Spinal cord (tissue), 10 donors: ENCODE data around the gene MAF. TPM values are rescaled to one million over a fixed set of nuclear protein-coding genes. Genes with fewer than 3 reads are reported as not detected.

Experiments
- DNase-seq, 6 donors: peaks; one replicate each; pipeline versions ENCODE4 v3.0.0 to v3.0.0-alpha.2; 2013 to 2015; ENCODE audit warnings: low spot score in 6 of 6, low read depth in 4 of 6
- H3K27ac ChIP-seq: one replicate; pipeline ENCODE4 v1.5.1; 2013; ENCODE audit warnings: low read depth, low read length, control low read depth
- H3K27me3 ChIP-seq: one replicate; pipeline ENCODE4 v1.6.1; 2013; ENCODE audit warnings: low read length; ENCODE audit not compliant: control insufficient read depth, insufficient read depth
- H3K36me3 ChIP-seq: one replicate; pipeline ENCODE4 v1.6.1; 2013; ENCODE audit warnings: low read length; ENCODE audit not compliant: control insufficient read depth, insufficient read depth
- H3K4me1 ChIP-seq: one replicate; pipeline ENCODE4 v1.6.1; 2013; ENCODE audit warnings: low read length; ENCODE audit not compliant: control insufficient read depth, insufficient read depth
- H3K4me3 ChIP-seq: one replicate; pipeline ENCODE4 v1.5.1; 2013; ENCODE audit warnings: low read depth, low read length, control low read depth
- H3K9me3 ChIP-seq: one replicate; pipeline ENCODE4 v1.6.1; 2013; ENCODE audit warnings: low read length; ENCODE audit not compliant: control insufficient read depth, insufficient read depth
- WGBS: methylation state at CpG from one replicate; pipeline ENCODE4 v1.1.5; 2013; ENCODE audit warnings: missing lambda C conversion rate; ENCODE audit not compliant: insufficient coverage; 5-methylcytosine and 5-hydroxymethylcytosine counted together
- long read RNA-seq, 4 donors: transcript quantifications; one replicate each; lab custom pipeline, GENCODE V29; 2026
- polyA plus RNA-seq, 2 donors: library from polyadenylated mRNA; unstranded; fragments of 120-200 nt; gene quantifications; one replicate each; pipeline ENCODE4 v1.2.1, GENCODE V29; 2013; ENCODE audit not compliant: insufficient read length in 2 of 2
- total RNA-seq, 2 donors: library from RNA; depleted of rRNA in 1 of 2; stranded (reverse); fragments of 120-200 nt in 1 of 2; fragments of >200 nt in 1 of 2; gene quantifications; one replicate each; pipeline versions ENCODE4 v1.2.3 to v1.2.4, GENCODE V29; 2013 to 2014
- donor health status: healthy.

The MAF gene
- total RNA-seq = 100 to 1,000 TPM in 1 of 2 donors, 10 to 100 TPM in 1; 32.3 to 118 TPM
- polyA plus RNA-seq = 10 to 100 TPM; 59.8 to 72.7 TPM
- long read RNA-seq, donor 1, full-length matches to known transcripts = 280 of 280 reads
- long read RNA-seq, donor 1, partial matches to known transcripts = 0 of 280 reads
- long read RNA-seq, donor 1, other reads (novel, unspliced or antisense) = 0 of 280 reads
- long read RNA-seq, donor 2, full-length matches to known transcripts = 74 of 74 reads
- long read RNA-seq, donor 2, partial matches to known transcripts = 0 of 74 reads
- long read RNA-seq, donor 2, other reads (novel, unspliced or antisense) = 0 of 74 reads
- long read RNA-seq, donor 3, full-length matches to known transcripts = 104 of 104 reads
- long read RNA-seq, donor 3, partial matches to known transcripts = 0 of 104 reads
- long read RNA-seq, donor 3, other reads (novel, unspliced or antisense) = 0 of 104 reads
- long read RNA-seq, donor 4, full-length matches to known transcripts = 404 of 404 reads
- long read RNA-seq, donor 4, partial matches to known transcripts = 0 of 404 reads
- long read RNA-seq, donor 4, other reads (novel, unspliced or antisense) = 0 of 404 reads

- 0% methylated on average over 21 of the region's 25 CpGs for WGBS
- peaks cover 9% of the 10 kb centered on the region for H3K27me3 ChIP-seq
- H3K4me1 ChIP-seq = peaks cover 25% of the 10 kb centered on the region
- H3K36me3 ChIP-seq = no peaks in the 10 kb centered on the region
- no peaks in the 10 kb centered on the region for H3K9me3 ChIP-seq
- H3K27ac ChIP-seq = peak within 1 kb of the TSS; percentile 98
- peak; percentile 61 to 95 (median 84) for DNase-seq
- H3K4me3 ChIP-seq = peak within 1 kb of the TSS; percentile 85
Observed at GRCh38 chr16:79600638-79601091, at the start of gene MAF. Gene MAF, minus strand, starts transcription at chr16:79600737. Its CDS starts 835 bp downstream, at chr16:79599902.

GRCh38 chr16:79648826-79649225, 48.3 kb upstream of the MAF start:
- no peaks in the 10 kb centered on the region for H3K27me3 ChIP-seq
- no peak for DNase-seq
- peaks cover 11% of the 10 kb centered on the region for H3K4me1 ChIP-seq
- H3K36me3 ChIP-seq = no peaks in the 10 kb centered on the region
- no peak overlapping the region for H3K4me3 ChIP-seq
- no peak overlapping the region for H3K27ac ChIP-seq
- H3K9me3 ChIP-seq = no peaks in the 10 kb centered on the region
- WGBS = 86% methylated on average over 1 of the region's 4 CpGs

- Histone ChIP-seq H3K27ac (no peak overlapping the region), H3K36me3 (no peaks in the 10 kb centered on the region), H3K4me3 (no peak overlapping the region), H3K27me3 (no peaks in the 10 kb centered on the region), H3K9me3 (no peaks in the 10 kb centered on the region), H3K4me1 (peaks cover 5% of the 10 kb centered on the region)
- DNase-seq = no peak
- WGBS = 90% methylated on average over 3 of the region's 3 CpGs
Observed at GRCh38 chr16:79647586-79647985, 47.0 kb upstream of the MAF start.

GRCh38 chr16:79645701-79646100, 45.2 kb upstream of the MAF start:
- no peak overlapping the region for H3K27ac ChIP-seq
- no peak for DNase-seq
- no peaks in the 10 kb centered on the region for H3K9me3 ChIP-seq
- no peaks in the 10 kb centered on the region for H3K36me3 ChIP-seq
- WGBS = no CpG with 5 or more reads among the region's 4 CpGs
- no peaks in the 10 kb centered on the region for H3K4me1 ChIP-seq
- H3K27me3 ChIP-seq = no peaks in the 10 kb centered on the region
- no peak overlapping the region for H3K4me3 ChIP-seq

GRCh38 chr16:79644971-79645667, 44.6 kb upstream of the MAF start:
- Histone ChIP-seq H3K27ac (no peak overlapping the region), H3K4me1 (no peaks in the 10 kb centered on the region), H3K27me3 (no peaks in the 10 kb centered on the region), H3K4me3 (no peak overlapping the region), H3K36me3 (no peaks in the 10 kb centered on the region), H3K9me3 (no peaks in the 10 kb centered on the region)
- DNase-seq = peak in 1 of 6 donors; percentile 26
- 100% methylated on average over 4 of the region's 6 CpGs for WGBS

- DNase-seq = no peak
- whole genome bisulfite sequencing = 50% methylated on average over 2 of the region's 4 CpGs
- Histone ChIP-seq H3K27ac (no peak overlapping the region), H3K4me1 (no peaks in the 10 kb centered on the region), H3K36me3 (no peaks in the 10 kb centered on the region), H3K9me3 (no peaks in the 10 kb centered on the region), H3K27me3 (no peaks in the 10 kb centered on the region), H3K4me3 (no peak overlapping the region)
Observed at GRCh38 chr16:79642652-79643051, 42.1 kb upstream of the MAF start.

- peak in 2 of 6 donors; percentile 62 to 78 for DNase-seq
- Histone ChIP-seq H3K27ac (no peak overlapping the region), H3K9me3 (no peaks in the 10 kb centered on the region), H3K4me3 (no peak overlapping the region), H3K27me3 (no peaks in the 10 kb centered on the region), H3K4me1 (no peaks in the 10 kb centered on the region), H3K36me3 (no peaks in the 10 kb centered on the region)
- WGBS = 10% methylated on average over 2 of the region's 16 CpGs
Observed at GRCh38 chr16:79640513-79641360, 40.2 kb upstream of the MAF start.

GRCh38 chr16:79639576-79640311, 39.2 kb upstream of the MAF start:
- Histone ChIP-seq H3K9me3 (no peaks in the 10 kb centered on the region), H3K27ac (no peak overlapping the region), H3K36me3 (no peaks in the 10 kb centered on the region), H3K4me3 (no peak overlapping the region), H3K4me1 (no peaks in the 10 kb centered on the region), H3K27me3 (no peaks in the 10 kb centered on the region)
- no peak for DNase-seq
- 82% methylated on average over 6 of the region's 13 CpGs for WGBS
